ENCODE measurements around the gene ZBTB34.

The ZBTB34 gene

DNA sequence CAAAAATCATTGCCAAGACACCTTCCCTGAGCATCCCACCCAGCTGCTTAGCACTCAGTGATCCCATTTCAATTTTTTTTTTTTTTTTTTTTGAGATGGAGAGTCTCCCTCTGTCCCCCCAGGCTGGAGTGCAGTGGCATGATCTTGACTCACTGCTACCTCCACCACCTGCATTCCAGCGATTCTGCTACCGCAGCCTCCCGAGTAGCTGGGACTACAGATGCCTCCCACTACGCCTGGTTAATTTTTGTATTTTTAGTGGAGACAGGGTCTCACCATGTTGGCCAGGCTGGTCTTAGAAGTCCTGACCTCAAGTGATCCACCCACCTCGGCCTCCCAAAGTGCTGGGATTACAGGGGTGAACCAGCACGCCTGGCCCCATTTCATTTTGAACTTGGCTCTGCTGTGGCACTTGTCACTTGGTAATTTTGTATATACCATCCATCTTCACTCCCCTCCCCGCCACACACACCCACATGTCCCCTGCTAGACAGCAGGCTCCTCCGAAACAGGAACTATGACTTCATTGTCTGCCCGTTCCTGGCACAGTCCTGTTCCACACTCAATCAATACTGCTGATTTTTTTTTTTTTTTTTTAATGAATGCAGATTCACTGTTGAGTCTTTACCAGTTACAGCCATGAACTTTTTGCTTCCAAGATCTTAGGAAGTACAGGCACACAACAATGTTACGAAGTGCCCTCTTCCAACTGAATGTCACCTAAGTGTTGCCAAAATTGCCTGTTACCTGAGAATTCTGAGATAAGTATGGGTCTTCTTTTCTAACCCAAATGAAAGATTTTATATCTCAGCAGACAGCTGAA is 17.3 kb upstream of the ZBTB34 start:
- FAIRE-seq (no peak), DNase-seq (ENCODE audit: insufficient read length, low spot score) (no peak)

DNA sequence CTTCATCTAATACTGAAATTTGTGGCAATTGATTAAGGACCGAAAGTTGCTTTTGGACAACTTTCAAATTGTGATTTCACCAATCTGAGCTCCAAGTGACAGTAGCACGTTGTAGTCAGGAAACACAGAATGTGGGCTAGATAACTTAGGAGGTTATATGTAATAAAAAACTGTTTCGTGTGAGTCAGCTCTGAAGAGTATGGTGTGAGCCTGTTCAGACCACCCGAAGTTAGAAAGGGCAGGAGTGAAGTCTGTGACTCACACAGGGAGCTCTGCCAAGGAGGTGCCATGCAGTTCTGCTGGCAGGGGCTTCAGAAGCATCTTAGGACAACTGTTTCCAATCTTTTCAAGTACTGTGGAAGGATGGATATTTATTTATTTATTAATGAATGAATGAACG is 16.4 kb upstream of the ZBTB34 start:
- no peak for FAIRE-seq
- no peak for DNase-seq (ENCODE audit: insufficient read length, low spot score)

DNA sequence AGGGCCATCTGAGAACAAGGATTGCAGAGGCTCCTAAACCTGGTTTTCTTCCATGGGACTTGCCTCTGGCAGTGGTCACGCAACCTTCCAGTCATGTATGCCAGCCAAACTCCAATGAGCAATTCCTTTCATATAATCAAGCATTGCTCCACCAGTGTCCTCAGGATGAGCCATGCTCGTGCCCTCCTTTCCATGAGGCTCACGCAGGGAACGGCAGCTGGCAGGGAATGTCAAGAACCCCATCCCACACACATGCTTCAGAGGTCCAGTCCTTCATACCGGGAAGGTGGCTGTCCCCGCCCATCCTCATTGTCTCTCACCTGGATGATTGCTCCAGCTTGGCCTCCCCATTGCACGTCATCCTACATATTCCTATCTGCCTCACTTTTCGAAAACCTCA is 13.4 kb upstream of the ZBTB34 start:
- DNase-seq (ENCODE audit: insufficient read length, low spot score): no peak
- no peak for FAIRE-seq

DNA sequence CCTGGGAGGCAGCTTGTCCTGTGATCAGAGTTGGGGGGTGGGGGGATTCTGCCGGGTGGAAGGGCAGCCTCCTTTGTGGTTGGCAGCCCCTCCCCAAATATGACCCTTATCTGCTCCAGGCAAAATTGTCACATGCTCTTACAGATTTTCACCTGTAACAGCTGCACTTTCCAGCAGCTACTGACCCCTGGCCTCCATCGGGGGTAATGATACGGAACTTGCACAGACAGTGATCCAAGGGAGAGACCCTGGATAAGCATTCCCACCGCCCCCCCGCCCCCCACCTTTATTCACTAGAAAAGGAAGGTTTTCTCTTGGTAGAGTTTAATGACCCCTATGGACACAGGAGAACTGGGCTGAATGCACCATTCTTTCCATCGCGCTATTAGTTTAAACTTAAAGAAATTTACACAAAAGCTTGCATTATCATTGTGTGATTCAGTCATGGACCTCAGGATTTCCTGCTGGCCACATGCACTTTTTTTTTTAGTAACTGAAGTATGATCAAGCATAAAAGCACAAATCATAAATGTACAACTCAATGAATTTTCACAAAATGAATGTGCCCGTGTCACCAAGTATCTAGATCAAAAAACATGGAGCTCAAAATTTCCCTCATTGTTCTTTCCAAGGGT is 10.7 kb upstream of the ZBTB34 start:
- DNase-seq (ENCODE audit: insufficient read length, low spot score): no peak
- FAIRE-seq: no peak

DNA sequence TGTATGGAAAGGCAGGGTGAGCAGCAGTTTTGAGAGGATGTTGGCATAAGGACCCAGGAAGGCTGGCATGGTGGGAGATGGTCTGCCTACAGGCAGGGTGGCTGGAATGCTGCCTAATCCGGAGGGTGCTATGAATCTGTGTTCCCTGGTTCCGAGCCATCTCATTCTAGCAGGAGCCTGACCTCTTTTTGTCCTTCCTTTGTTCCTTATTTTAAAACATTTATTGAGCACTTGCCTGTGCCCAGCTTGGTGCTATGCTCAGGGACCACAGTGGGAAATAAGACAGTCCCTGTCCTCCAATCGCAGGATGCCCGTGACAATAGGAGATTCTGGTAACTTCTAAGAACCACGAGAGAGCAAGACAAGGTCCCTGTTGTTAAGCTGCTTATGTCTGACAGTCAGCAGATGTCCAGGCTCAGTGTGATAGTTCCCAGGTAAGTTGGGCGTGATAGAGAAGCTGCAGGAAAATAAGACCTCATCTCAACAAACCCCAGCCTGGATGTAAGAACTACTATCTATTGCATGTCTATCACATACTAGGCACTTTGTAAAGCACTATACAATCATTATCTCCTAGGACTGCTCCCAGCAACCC is 9.1 kb upstream of the ZBTB34 start:
- no peak for DNase-seq (ENCODE audit: insufficient read length, low spot score)
- no peak for FAIRE-seq

DNA sequence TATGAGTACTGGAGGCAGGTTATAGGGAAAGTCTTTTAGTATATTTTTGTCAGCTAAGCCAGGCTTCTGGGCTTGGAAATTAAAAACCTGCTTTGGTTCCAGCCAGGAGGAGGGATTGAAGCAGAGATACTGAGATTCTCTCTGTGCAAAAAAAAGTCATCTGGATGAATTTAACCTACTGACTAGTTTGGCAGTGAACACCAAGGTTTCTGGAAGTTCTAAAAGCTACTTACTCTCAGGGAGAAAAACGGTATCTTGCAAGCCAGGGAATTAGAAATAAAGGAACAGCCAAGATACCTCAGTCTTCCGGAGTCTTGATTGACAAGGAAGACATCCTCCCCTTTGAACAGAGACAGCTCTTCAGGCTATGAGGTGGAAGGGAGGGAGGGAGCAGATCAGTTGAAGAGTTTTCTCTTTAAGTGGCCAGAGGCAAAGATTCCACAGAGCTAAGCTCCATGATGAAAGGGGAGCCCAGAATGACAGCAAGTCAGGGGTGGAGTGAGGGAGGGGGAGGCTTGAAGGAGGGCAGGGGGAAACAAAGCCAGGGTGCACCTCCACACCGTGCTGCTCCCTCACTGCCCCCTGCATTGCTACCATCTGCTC is 8.3 kb upstream of the ZBTB34 start:
- DNase-seq (ENCODE audit: insufficient read length, low spot score) (no peak), FAIRE-seq (no peak)

DNA sequence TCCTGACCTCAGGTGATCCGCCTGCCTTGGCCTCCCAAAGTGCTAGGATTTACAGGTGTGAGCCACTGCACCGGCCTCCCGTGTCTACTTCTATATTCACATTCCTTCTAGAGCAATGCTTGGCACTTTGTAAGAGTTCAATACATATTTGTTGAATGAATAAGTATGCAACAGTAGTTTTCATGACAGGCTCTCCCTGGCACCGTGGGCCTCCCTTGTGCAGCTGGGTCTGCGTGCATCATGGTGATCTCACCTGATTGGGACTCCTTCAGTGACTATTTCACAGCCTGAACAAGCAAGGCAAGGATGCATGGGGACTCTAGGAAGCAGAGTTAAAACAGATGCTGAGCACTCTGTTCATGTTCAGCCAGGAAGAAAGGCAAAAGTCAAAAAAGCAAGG is 6.8 kb upstream of the ZBTB34 start:
- DNase-seq (ENCODE audit: insufficient read length, low spot score): no peak
- FAIRE-seq: no peak

DNA sequence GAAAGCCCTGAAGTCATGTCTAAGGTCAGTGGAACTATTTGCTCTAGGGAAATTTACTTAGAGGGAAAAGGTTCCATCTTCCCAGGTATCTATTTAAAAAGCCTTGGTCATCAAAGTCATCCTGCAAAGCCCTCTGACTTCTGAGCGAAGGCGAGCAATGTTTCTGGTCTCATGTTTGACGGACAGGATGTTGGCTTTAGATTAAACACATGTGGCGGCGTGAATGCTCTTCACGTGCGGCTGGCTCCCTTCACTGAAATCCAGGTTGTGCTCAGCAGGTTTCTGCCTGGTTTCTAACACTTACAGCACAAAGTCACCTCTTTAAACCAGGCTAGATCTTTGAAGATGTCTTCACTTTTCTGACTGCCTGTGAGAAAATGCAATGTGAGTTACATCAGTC is 5.7 kb upstream of the ZBTB34 start:
- DNase-seq (ENCODE audit: insufficient read length, low spot score) (no peak), FAIRE-seq (no peak)

DNA sequence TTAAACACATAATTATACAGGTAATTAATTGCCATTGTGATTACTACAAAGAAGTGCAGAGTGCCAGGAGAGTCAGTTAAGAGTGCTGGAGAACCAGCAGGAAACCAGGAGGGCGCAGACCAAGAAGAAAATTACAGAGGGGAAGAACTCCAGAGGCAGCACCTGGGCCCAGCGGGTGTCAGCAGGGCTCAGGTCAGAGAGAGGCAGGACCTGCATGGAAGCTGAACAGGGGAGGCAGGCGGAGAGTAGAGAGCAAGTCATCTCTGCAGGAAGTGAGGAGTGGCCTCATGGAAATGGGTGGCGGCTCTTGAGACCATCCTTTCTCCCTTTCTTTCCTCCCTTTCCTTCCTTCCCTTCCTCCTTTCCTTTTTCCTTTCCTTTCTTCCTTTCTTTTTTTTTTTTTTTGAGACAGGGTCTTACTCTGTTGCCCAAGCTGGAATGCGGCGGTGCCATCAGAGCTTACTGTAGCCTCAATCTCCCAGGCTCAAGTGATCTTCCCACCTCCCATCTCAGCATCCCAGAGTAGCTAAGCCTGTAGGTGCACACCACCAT is 4.0 kb upstream of the ZBTB34 start:
- FAIRE-seq (no peak), DNase-seq (ENCODE audit: insufficient read length, low spot score) (no peak)

DNA sequence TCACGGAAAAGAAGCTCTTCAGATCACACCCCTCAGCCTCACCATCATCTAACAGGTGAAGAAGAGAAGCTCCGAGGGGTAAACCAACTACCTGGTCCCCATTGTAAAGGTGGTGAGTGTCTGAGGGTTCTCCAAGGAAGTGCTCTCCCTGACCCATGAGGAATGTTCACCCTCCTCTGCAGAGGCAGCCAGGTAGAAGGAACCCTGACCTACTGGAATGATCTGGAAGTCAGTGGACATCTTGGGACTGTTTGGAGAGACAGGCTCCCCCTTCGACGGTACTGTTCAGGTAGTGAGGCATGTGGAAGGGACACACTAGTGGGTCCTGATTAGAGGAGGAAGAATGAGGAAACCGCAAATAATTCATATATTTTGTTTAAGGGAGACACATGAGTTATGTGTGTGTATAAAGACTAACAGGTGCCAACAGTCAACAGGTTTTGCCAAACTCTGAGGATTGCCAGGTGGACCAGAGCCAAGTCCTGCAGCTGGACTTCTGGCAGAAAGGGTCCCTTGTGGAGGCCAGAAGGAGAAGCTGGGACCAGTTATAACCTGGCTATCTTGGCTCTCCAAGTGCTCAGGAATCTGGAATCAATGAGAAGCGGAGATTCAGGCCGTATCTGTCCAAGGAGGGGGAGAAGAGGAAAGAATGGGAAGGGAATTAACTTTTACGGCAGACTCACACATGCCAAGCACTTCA is 3.0 kb upstream of the ZBTB34 start:
- FAIRE-seq (no peak), DNase-seq (ENCODE audit: insufficient read length, low spot score) (no peak)

DNA sequence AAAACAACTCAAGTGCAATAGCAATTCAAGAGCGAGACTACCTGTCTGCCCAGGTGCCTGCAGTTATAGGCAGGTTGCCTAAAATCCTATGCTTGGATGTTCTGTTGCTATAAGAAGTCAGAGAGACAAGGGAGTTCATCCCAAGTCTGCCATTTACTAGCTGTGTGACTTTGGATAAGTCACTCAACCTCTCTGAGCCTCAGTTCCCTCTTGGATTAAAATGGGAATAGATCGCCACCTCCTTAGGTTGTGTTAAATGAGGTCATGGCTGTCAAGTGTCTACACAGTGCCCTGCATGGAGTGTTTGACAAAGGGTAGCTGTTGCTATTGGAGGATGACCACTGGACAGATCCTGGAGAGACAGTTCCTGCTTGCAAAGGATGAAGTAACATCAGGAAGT is 1.3 kb upstream of the ZBTB34 start:
- no peak for FAIRE-seq
- DNase-seq (ENCODE audit: insufficient read length, low spot score): no peak

DNA sequence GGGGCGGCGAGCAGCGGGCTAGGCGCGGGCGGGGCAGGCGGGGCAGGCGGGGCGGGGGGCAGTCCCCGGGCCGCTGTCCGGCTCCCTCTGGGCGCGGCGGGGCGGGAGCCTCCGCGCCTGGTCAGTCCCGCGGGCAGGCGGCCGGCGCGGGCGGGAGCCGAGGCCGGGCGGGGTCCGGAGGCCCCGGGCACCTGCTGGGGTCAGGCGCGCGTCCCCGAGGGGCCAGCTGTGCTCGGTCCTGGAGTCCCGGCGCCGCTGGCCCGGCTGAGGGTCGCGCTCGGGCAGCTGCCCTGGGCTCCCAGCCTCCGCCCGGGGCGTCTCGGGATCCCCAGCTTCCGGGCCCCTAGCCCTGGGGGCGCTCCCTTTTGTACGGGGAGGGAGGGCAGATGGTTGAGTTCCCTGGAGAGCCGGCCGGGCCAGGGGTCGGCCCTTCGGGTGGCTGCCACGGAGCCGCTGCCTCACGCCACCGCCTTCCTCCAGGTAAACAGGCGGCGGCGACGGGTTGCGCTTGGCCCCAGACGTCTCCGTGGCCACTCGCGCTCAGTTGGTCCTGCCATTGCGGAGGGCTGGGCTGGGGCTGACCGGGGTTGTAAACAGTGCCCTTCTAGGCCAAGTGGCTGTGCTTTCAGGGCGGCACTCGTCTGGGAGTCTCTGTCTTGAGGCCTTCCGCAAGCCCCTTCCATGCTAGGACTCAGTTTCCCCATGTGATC is 473 bp downstream of the ZBTB34 start:
- peak; percentile 30 for DNase-seq (ENCODE audit: insufficient read length, low spot score)
- FAIRE-seq: no peak

DNA sequence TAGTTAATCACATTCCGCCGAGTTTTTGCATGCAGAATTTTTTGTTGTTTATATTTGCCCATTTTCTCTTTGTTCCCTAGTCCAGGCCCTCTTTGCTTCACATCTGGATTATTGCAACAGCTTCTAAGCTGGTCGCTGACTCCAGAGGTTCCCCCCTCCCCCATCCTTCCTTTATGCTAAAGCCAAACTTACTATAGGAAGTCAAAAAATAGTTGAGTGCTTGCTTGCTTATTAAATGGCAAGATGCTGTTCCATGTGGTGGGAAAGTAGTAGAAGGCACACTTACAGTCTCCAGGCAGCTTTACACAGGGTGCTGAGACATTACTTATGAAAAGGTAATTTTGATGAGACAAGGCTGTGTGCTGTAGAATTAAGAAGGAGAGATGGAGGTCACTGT is 1.3 kb downstream of the ZBTB34 start:
- FAIRE-seq (no peak), DNase-seq (ENCODE audit: insufficient read length, low spot score) (no peak)

DNA sequence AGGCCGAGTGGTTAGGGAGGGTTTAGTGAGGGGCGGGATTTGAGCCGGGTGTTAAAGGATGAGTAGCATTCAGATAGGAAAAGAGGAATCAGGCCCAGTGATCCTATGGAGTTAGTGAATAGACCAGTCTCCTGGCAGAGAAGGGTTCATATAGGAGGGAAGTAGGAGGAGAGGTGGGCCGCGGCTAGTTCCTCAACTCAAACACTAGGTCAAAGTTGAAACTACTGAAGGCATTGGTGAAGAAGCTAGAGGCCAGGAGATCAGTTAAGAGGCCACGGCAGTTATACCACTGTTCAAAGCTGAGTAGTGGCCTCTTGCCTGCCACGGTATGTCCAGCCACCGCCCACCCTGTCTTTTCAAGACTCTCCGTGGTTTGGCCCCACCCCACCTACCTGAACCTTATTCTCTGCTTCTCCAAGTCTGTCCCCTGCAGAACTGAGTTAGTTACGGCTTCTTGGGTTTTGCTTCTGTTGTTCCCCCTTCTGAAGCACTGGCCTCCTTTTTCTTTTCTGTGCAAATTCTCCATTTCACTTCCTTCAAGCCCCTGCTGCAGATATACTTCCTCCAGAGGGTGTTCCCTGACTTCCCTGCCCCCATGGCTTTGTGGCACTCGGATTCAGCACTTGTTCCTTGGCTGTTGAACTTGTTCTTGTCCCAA is 1.8 kb downstream of the ZBTB34 start:
- FAIRE-seq (peak; percentile 47), DNase-seq (ENCODE audit: insufficient read length, low spot score) (no peak)

DNA sequence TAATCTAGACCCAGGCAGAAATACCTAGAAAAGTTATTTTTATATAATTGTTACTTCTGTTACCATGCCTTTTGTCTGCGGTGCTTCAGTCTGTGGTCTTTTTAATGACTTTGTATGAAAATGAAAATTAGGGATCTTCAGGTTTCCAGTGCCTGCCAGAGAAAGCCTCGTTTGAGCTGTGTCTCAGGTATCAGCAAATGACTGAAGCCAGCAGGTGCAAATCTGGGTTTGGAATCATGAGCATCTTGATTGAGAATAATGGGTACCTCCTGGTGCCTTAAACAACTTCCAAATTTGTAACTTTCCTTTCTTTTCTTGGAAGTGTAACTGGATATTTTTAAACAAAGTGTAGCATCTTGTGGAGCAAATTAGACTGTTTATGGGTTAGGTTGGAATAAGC is 4.3 kb downstream of the ZBTB34 start:
- DNase-seq (ENCODE audit: insufficient read length, low spot score): no peak
- FAIRE-seq: no peak

DNA sequence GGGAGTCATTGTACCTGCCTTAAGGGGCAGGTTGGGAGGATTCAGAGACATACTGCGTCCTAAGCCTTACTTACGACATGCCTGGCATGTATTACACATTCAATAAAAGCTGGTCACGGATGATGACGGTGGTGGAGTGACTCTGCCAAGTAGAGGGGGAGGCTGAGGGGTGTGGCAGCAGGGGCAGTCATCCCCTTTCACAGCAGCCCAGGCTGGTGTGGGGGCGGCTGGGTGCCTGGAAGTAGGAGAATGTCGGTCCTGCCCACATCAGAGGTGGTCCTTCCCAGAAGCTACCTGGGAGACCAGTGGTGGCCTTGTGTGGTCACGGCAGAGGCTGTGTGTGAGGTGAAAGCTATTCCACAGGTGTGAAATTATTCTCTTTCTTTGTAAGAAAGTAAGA is 8.9 kb downstream of the ZBTB34 start:
- FAIRE-seq: no peak
- DNase-seq (ENCODE audit: insufficient read length, low spot score): no peak

DNA sequence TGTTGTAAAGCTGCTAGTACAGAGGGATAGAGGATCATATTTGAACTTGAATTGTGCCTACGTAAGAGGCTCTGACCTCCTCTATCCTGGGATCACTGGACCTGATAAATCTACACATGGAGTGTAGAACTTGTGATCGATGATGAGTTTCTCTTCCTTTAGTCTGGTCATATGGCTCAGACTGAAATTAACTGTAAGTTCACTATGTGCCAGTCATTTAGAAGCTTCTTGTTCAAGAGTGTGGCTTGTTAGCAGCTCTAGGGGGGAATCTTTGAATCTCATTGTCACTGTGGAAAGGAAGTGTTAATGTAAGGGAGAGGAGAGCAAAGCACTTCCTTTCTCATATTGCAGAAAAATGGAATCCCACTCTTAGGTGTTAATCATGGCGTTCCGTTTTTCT is 12.1 kb downstream of the ZBTB34 start:
- FAIRE-seq: peak; percentile 33
- DNase-seq (ENCODE audit: insufficient read length, low spot score): no peak

DNA sequence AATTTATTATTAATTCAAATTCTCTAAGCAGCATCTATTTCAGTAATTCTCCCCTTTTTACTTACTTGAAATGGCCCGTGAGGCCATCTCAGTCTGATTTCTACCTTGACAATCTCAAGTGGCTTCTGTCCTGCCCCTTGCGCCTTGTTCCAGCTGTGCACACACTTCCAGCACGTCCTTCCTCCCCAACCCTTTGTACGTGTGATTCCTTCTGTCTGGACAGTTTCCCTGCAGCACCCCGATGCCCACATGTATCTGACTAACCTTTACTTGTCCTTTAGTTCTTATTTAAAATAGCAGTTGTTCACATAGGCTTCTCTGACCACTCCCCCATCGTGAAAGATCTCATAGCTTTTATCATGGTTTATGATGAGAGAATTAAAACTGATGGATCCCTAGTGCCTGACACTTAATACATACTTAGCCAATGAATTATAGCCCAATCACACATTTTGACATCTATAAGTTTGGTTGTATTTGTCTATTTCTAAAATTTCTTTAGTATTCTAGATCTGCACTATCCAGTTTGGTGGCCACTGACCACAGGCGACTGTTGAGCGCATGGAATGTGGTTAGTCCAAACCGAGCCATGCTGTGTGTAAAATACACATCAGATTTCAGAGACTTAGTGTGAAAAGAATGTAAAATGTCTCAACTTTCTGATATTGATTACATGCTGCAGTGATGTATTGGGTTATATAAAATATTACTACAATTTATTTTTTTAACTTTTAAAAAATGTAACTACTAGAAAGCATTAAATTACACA is 14.3 kb downstream of the ZBTB34 start:
- FAIRE-seq (no peak), DNase-seq (ENCODE audit: insufficient read length, low spot score) (no peak)

Data from GM19239 (cell line).